ENCODE data around the gene PRELP.

DNA sequence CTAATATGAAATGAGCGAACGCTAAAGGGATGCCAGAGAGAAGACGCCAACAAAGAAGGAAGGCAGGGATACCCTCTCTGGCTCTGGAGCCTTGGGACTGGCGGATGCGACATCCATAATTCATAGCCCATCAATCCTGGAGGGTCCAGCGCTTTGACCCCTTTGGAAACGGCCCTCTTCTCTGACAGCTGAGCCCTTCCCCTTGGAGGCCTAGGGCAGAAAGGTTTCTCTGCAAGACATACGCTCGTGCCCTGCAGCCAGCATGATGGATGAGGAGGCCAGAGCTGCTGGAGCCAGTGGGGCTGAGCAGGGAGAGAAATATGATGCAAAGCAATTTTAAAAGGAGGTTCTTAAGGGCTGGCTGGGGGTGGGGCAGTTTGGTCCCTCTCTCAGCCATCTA lies 40.6 kb downstream of the PRELP start:
- TF ChIP-seq POLR2A (IDR thresholded peaks at IDR 0.05), result no peak
- TF ChIP-seq, protein P1, sequence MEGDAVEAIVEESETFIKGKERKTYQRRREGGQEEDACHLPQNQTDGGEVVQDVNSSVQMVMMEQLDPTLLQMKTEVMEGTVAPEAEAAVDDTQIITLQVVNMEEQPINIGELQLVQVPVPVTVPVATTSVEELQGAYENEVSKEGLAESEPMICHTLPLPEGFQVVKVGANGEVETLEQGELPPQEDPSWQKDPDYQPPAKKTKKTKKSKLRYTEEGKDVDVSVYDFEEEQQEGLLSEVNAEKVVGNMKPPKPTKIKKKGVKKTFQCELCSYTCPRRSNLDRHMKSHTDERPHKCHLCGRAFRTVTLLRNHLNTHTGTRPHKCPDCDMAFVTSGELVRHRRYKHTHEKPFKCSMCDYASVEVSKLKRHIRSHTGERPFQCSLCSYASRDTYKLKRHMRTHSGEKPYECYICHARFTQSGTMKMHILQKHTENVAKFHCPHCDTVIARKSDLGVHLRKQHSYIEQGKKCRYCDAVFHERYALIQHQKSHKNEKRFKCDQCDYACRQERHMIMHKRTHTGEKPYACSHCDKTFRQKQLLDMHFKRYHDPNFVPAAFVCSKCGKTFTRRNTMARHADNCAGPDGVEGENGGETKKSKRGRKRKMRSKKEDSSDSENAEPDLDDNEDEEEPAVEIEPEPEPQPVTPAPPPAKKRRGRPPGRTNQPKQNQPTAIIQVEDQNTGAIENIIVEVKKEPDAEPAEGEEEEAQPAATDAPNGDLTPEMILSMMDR (IDR thresholded peaks at IDR 0.05), result no peak

Measured in lower leg skin (tissue), 3 donors.